Thyroid gland (tissue), 4 donors: ENCODE data around the gene QSOX2.

Experiments used
- CTCF ChIP-seq, 6 experiments: fragments of 200-600 bp in 3 of 6; fragments of 450-650 bp in 3 of 6; sonication (generic) in 3 of 6; IDR thresholded peaks; one replicate each; pipeline ENCODE4 v1.5.1; 2016 to 2019; ENCODE audit warnings: antibody characterized with exemption in 6 of 6, mild to moderate bottlenecking in 2 of 6, inconsistent platforms in 1 of 6, moderate library complexity in 1 of 6
- POLR2A ChIP-seq, 2 donors: fragments of 450-650 bp; IDR thresholded peaks; one replicate each; pipeline ENCODE4 v1.6.1; 2017; ENCODE audit warnings: antibody characterized with exemption in 2 of 2, mild to moderate bottlenecking in 2 of 2, moderate library complexity in 1 of 2

GRCh38 chr9:136247551-136247916 is 1.9 kb upstream of the QSOX2 start:
- no peak for TF ChIP-seq CTCF (IDR thresholded peaks at IDR 0.05)
- no peak for TF ChIP-seq POLR2A (IDR thresholded peaks at IDR 0.05)
